ENCODE measurements around the gene SERAC1. TPM values are rescaled to one million over a fixed set of nuclear protein-coding genes. Genes with fewer than 3 reads are reported as not detected.

SERAC1 gene
- total and polyA plus RNA-seq, 2 donors from 2014 or later, result 5.8 to 6.7 TPM

DNA sequence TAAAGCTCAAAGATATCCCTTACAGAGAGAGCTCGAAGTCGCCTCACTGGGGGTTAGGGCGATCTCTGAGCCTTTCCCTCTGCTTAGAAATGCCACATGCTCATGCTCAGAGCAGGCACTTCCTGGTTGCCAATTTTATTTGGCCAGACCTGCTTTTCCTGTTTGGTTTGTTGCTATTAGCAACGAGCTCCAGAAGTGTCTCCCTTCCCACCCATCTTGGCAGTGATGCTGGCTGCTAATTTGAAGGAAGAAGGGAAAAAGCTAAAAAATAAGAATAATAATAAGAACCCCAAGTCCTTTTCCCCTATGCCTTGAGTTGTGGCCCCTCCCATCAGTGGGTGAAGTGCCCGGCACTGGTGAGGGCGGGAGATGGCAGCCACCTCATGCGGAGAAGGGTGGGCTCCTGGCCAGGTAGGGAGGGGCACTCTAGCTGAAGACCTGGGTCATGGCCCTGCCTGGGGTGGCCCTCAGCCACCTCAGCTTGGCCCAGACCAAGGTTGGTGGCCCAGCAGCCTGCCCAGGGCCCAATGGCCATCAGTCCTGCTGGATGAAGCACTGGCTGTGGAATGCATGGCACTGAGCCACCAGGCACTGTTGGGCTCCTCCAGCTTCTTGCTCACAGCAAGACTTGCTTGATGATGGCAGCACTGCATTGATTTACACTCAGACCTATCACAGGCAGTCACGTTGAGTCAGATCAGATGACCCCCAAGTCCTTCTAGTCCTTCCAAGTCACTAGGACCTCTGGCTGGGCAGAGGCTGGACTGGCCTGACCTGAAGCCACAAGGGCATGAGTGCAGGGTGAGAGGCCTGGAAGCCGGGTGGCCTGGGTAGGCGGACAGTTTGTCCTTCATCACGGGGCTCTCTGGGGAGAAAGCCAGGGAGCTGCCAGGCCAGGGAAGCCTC is 107.4 kb downstream of the SERAC1 start:
- Histone ChIP-seq H3K9ac (ENCODE audit: low read length in 3 of 3) (no peak overlapping the region), H3K36me3 (ENCODE audit: control insufficient read depth in 2 of 3, insufficient read depth in 3 of 3, low read length in 3 of 3) (no peaks in the 10 kb centered on the region), H3K4me3 (ENCODE audit: low read length in 3 of 3) (no peak overlapping the region), H3K27ac (ENCODE audit: low read depth in 2 of 2, low read length in 2 of 2) (peak overlapping the region; percentile 63 to 71), H3K27me3 (ENCODE audit: control insufficient read depth, insufficient read depth, low read length) (no peaks in the 10 kb centered on the region), H3K9me3 (ENCODE audit: control insufficient read depth in 2 of 3, insufficient read depth in 1 of 3, low read length in 3 of 3) (no peaks in the 10 kb centered on the region), H3K4me1 (ENCODE audit: control insufficient read depth in 2 of 3, insufficient read depth in 2 of 3, low read depth in 1 of 3, low read length in 3 of 3) (peaks cover 0 to 9% (median 7%) of the 10 kb centered on the region in 3 donors)
- intact Hi-C loops (cut with DNase I), result no loop called here
- peak in 4 of 5 donors; percentile 61 to 95 (median 84) for DNase-seq
- no peak for TF ChIP-seq CTCF (IDR thresholded peaks at IDR 0.05; ENCODE audit: borderline replicate concordance, extremely low read depth, insufficient read depth)
- FAIRE-seq, result no peak

Other genes with a start within 250 kb of the SERAC1 start
- 15.8 TPM for gene SYNJ2, start 186.4 kb downstream of the SERAC1 start, total RNA-seq
- 1.7 TPM for gene SYNJ2, start 186.4 kb downstream of the SERAC1 start, polyA plus RNA-seq (ENCODE audit: insufficient read depth, low read depth, low replicate concordance)
- 23.3 TPM for gene GTF2H5, start 88 bp upstream of the SERAC1 start, total RNA-seq
- 42.0 TPM for gene GTF2H5, start 88 bp upstream of the SERAC1 start, polyA plus RNA-seq (ENCODE audit: insufficient read depth, low read depth, low replicate concordance)
- gene TULP4, start 144.2 kb upstream of the SERAC1 start, total RNA-seq, result 114 TPM
- gene TULP4, start 144.2 kb upstream of the SERAC1 start, polyA plus RNA-seq (ENCODE audit: insufficient read depth, low read depth, low replicate concordance), result 3.3 TPM

Data from kidney (tissue), 14 donors.